H9 (cell line): Measurements from ENCODE around the gene TAGLN. TPM values are rescaled to one million over a fixed set of nuclear protein-coding genes. Genes with fewer than 3 reads are reported as not detected.

Experiments used
- DNase-seq: peaks from one replicate; pipeline ENCODE4 v3.0.0-alpha.2; 2017
- H2AFZ ChIP-seq: one replicate; pipeline ENCODE4 v1.6.1; 2013; ENCODE audit warnings: mild to moderate bottlenecking, low read length, control low read depth, moderate library complexity
- H2AK5ac ChIP-seq: 2 replicates; pipeline ENCODE4 v1.6.1; 2013; ENCODE audit warnings: low read length, control low read depth, mixed read lengths; ENCODE audit not compliant: insufficient read length
- H2BK120ac ChIP-seq: one replicate; pipeline ENCODE4 v1.6.1; 2013; ENCODE audit warnings: low read depth, mild to moderate bottlenecking, low read length, control low read depth, inconsistent platforms; ENCODE audit not compliant: poor library complexity, severe bottlenecking
- H2BK12ac ChIP-seq: 2 replicates; pipeline ENCODE4 v1.6.1; 2013; ENCODE audit warnings: low read length, control low read depth, mixed read lengths, low read depth; ENCODE audit not compliant: insufficient read length
- H2BK15ac ChIP-seq: 2 replicates; pipeline ENCODE4 v1.6.1; 2013; ENCODE audit warnings: low read depth, low read length, control low read depth
- H2BK20ac ChIP-seq: one replicate; pipeline ENCODE4 v1.6.1; 2013; ENCODE audit warnings: low read depth, mild to moderate bottlenecking, low read length, control low read depth, inconsistent platforms; ENCODE audit not compliant: poor library complexity, severe bottlenecking
- H2BK5ac ChIP-seq: 2 replicates; pipeline ENCODE4 v1.6.1; 2013; ENCODE audit warnings: low read length, control low read depth, mixed read lengths; ENCODE audit not compliant: insufficient read length
- H3K14ac ChIP-seq: 2 replicates; pipeline ENCODE4 v1.6.1; 2013; ENCODE audit warnings: low read length, control low read depth; ENCODE audit not compliant: insufficient read depth
- H3K18ac ChIP-seq: 2 replicates; pipeline ENCODE4 v1.6.1; 2013; ENCODE audit warnings: low read depth, mild to moderate bottlenecking, mixed read lengths, low read length, control low read depth; ENCODE audit not compliant: insufficient read length
- H3K23ac ChIP-seq: 2 replicates; pipeline ENCODE4 v1.6.1; 2013; ENCODE audit warnings: low read length, control low read depth, mixed read lengths, low read depth; ENCODE audit not compliant: insufficient read length
- H3K23me2 ChIP-seq: 2 replicates; pipeline ENCODE4 v1.6.1; 2013; ENCODE audit warnings: low read depth, mild to moderate bottlenecking, mixed read lengths, low read length, control low read depth; ENCODE audit not compliant: insufficient read length, poor library complexity, severe bottlenecking
- H3K27ac ChIP-seq: 2 replicates; pipeline ENCODE4 v1.5.1; 2013; ENCODE audit warnings: low read length, control low read depth, mixed read lengths, low read depth; ENCODE audit not compliant: insufficient read length
- H3K27me3 ChIP-seq: 2 replicates; pipeline ENCODE4 v1.6.1; 2013; ENCODE audit warnings: low read length, control low read depth, inconsistent platforms; ENCODE audit not compliant: insufficient read depth
- H3K4ac ChIP-seq: 2 replicates; pipeline ENCODE4 v1.6.1; 2013; ENCODE audit warnings: low read depth, mild to moderate bottlenecking, control low read depth, inconsistent platforms, low read length, moderate library complexity
- H3K4me1 ChIP-seq: 2 replicates; pipeline ENCODE4 v1.6.1; 2013; ENCODE audit warnings: low read length, control low read depth, inconsistent platforms; ENCODE audit not compliant: insufficient read depth
- H3K4me2 ChIP-seq: 2 replicates; pipeline ENCODE4 v1.6.1; 2013; ENCODE audit warnings: low read length, control low read depth, mixed read lengths; ENCODE audit not compliant: insufficient read length, insufficient read depth
- H3K56ac ChIP-seq: 2 replicates; pipeline ENCODE4 v1.6.1; 2013; ENCODE audit warnings: low read depth, mild to moderate bottlenecking, mixed read lengths, low read length, control low read depth; ENCODE audit not compliant: insufficient read length
- H3K79me1 ChIP-seq: 2 replicates; pipeline ENCODE4 v1.6.1; 2013; ENCODE audit warnings: low read depth, mild to moderate bottlenecking, moderate library complexity, low read length, control low read depth, inconsistent platforms; ENCODE audit not compliant: insufficient read depth, poor library complexity, severe bottlenecking
- H3K79me2 ChIP-seq: 2 replicates; pipeline ENCODE4 v1.6.1; 2013; ENCODE audit warnings: low read length, control low read depth, inconsistent platforms; ENCODE audit not compliant: insufficient read depth
- H3K9ac ChIP-seq: 2 replicates; pipeline ENCODE4 v1.6.1; 2013; ENCODE audit warnings: low read length, control low read depth, mixed read lengths; ENCODE audit not compliant: insufficient read length; ENCODE audit errors: extremely low read depth
- H3K9me3 ChIP-seq: one replicate; pipeline ENCODE4 v1.6.1; 2013; ENCODE audit warnings: low read depth, low read length, inconsistent platforms; ENCODE audit not compliant: control insufficient read depth
- H3T11ph ChIP-seq: one replicate; pipeline ENCODE4 v1.6.1; 2013; ENCODE audit warnings: mild to moderate bottlenecking, low read length, control low read depth, inconsistent platforms
- H4K20me1 ChIP-seq: one replicate; pipeline ENCODE4 v1.6.1; 2013; ENCODE audit not compliant: control insufficient read depth, insufficient read length, insufficient read depth
- H4K5ac ChIP-seq: 2 replicates; pipeline ENCODE4 v1.6.1; 2013; ENCODE audit warnings: low read depth, mild to moderate bottlenecking, mixed read lengths, low read length, control low read depth; ENCODE audit not compliant: insufficient read length
- H4K8ac ChIP-seq: replicated peaks from 2 replicates; pipeline ENCODE4 v1.6.1; 2013; ENCODE audit warnings: low read length, control low read depth, mixed read lengths, low read depth; ENCODE audit not compliant: insufficient read length
- H4K91ac ChIP-seq: 2 replicates; pipeline ENCODE4 v1.6.1; 2013; ENCODE audit warnings: low read depth, mild to moderate bottlenecking, moderate library complexity, mixed read lengths, low read length, control low read depth; ENCODE audit not compliant: insufficient read length
- H3K27ac Mint-ChIP-seq, 3 experiments: 2 replicates in 2 of 3; 3 replicates in 1 of 3; pipeline ENCODE4 v1.8.0; 2020 to 2021; ENCODE audit warnings: mixed read lengths in 3 of 3, mild to moderate bottlenecking in 1 of 3, moderate library complexity in 1 of 3
- H3K27me3 Mint-ChIP-seq: 2 replicates; pipeline ENCODE4 v1.8.0; 2021; ENCODE audit warnings: low read depth, mild to moderate bottlenecking, moderate library complexity, mixed read lengths
- H3K36me3 Mint-ChIP-seq, 3 experiments: 2 replicates in 2 of 3; 3 replicates in 1 of 3; pipeline ENCODE4 v1.8.0; 2020 to 2021; ENCODE audit warnings: low read depth in 3 of 3, mixed read lengths in 3 of 3; ENCODE audit not compliant: insufficient read depth in 1 of 3
- H3K4me1 Mint-ChIP-seq, 2 experiments: 2 replicates each; pipeline ENCODE4 v1.8.0; 2020; ENCODE audit warnings: mixed read lengths in 2 of 2
- H3K4me3 Mint-ChIP-seq, 2 experiments: 2 replicates in 1 of 2; 3 replicates in 1 of 2; pipeline ENCODE4 v1.8.0; 2020 to 2021; ENCODE audit warnings: mild to moderate bottlenecking in 2 of 2, mixed read lengths in 2 of 2, moderate library complexity in 1 of 2
- H3K9me3 Mint-ChIP-seq, 2 experiments: 2 replicates in 1 of 2; 3 replicates in 1 of 2; pipeline ENCODE4 v1.8.0; 2020; ENCODE audit warnings: mild to moderate bottlenecking in 2 of 2, mixed read lengths in 2 of 2, moderate library complexity in 1 of 2
- CTCF ChIP-seq: fragments of 200-600 bp; sonication (generic); conservative IDR thresholded peaks from 3 replicates; pipeline ENCODE4 v1.8.0; 2021; ENCODE audit warnings: antibody characterized with exemption, mild to moderate bottlenecking
- WGBS: extraction: QIAGEN DNeasy Blood & Tissue Kit; methylation state at CpG from one replicate; pipeline ENCODE4 v1.1.7; 2013; ENCODE audit warnings: missing lambda C conversion rate, low lambda C conversion rate, mixed read lengths; ENCODE audit not compliant: insufficient read length; ENCODE audit errors: extremely low coverage; 5-methylcytosine and 5-hydroxymethylcytosine counted together
- total RNA-seq: library from RNA; stranded (reverse); gene quantifications from 2 replicates; pipeline ENCODE4 v1.2.1, GENCODE V29; 2021

The TAGLN gene
- total RNA-seq, 1 experiment from 2014 or later, result 176 TPM

- DNase-seq, result no peak
- Histone ChIP-seq H2AK5ac (no peak overlapping the region), H3K9ac (no peak overlapping the region), H4K91ac (no peak overlapping the region), H2BK20ac (no peak overlapping the region), H3K56ac (no peak overlapping the region), H3K27ac (no peak overlapping the region), H2BK12ac (no peak overlapping the region), H3K79me2 (no peaks in the 10 kb centered on the region), H4K8ac (no peak overlapping the region), H3K23ac (no peak overlapping the region), H3K18ac (no peak overlapping the region), H2BK5ac (no peak overlapping the region), H2AFZ (no peak overlapping the region), H3K4me1 (no peaks in the 10 kb centered on the region), H4K20me1 (no peaks in the 10 kb centered on the region), H4K5ac (no peak overlapping the region), H3K4me2 (no peak overlapping the region), H3T11ph (no peak overlapping the region), H2BK15ac (no peak overlapping the region), H3K4ac (no peak overlapping the region), H3K27me3 (no peaks in the 10 kb centered on the region), H3K79me1 (no peaks in the 10 kb centered on the region), H3K14ac (no peak overlapping the region), H3K23me2 (no peaks in the 10 kb centered on the region), H3K9me3 (no peaks in the 10 kb centered on the region), H2BK120ac (no peak overlapping the region)
- H3K27me3 Mint-ChIP-seq, result peaks cover 3% of the 10 kb centered on the region; the same call in 1 of the 2 replicates
- no peak for TF ChIP-seq CTCF
- H3K36me3 Mint-ChIP-seq, result peaks cover 3 to 37% (median 24%) of the 10 kb centered on the region in 3 experiments; a peak in 6 of 7 replicates
- no peaks in the 10 kb centered on the region for H3K9me3 Mint-ChIP-seq
- H3K4me3 Mint-ChIP-seq, result no peak overlapping the region
- H3K4me1 Mint-ChIP-seq, result peaks cover 3 to 4% of the 10 kb centered on the region in 2 experiments
- WGBS, result no CpG with 5 or more reads among the region's 5 CpGs
- no peak overlapping the region; a peak in 2 of 7 replicates for H3K27ac Mint-ChIP-seq
These were observed 13.3 kb upstream of the TAGLN start for GRCh38 chr11:117185736-117186430.
